KMS-11 (cell line): ENCODE data around the gene AUTS2.
"Not testable (repeated sequence)": the region's sequence is repeated elsewhere in the genome, so short reads cannot be mapped to it uniquely, and the experiment has no call there.

ENCODE experiments used
- H2AFZ ChIP-seq: fragments of 200-600 bp; sonication (generic); 2 replicates; pipeline ENCODE4 v1.6.1; 2016; ENCODE audit warnings: antibody characterized with exemption, mixed run types, low read depth
- H3K27ac ChIP-seq: fragments of 200-600 bp; sonication (generic); 2 replicates; pipeline ENCODE4 v1.6.1; 2016; ENCODE audit warnings: mild to moderate bottlenecking, mixed run types
- H3K27me3 ChIP-seq: fragments of 200-600 bp; sonication (generic); 2 replicates; pipeline ENCODE4 v1.6.1; 2017; ENCODE audit warnings: mild to moderate bottlenecking, low read depth, mixed run types, moderate library complexity; ENCODE audit not compliant: insufficient read depth
- H3K36me3 ChIP-seq: fragments of 200-600 bp; sonication (generic); 2 replicates; pipeline ENCODE4 v1.6.1; 2017; ENCODE audit warnings: mild to moderate bottlenecking, mixed run types; ENCODE audit not compliant: insufficient read depth
- H3K4me1 ChIP-seq: fragments of 200-600 bp; sonication (generic); 2 replicates; pipeline ENCODE4 v1.6.1; 2016; ENCODE audit warnings: mild to moderate bottlenecking, low read depth, mixed run types; ENCODE audit not compliant: poor library complexity, severe bottlenecking
- H3K4me2 ChIP-seq: fragments of 200-600 bp; sonication (generic); 2 replicates; pipeline ENCODE4 v1.7.0; 2016; ENCODE audit warnings: mild to moderate bottlenecking, mixed run types
- H3K4me3 ChIP-seq: fragments of 200-600 bp; sonication (generic); IDR thresholded peaks from 2 replicates; pipeline ENCODE4 v1.6.1; 2017; ENCODE audit warnings: low read depth, low read length, mixed read lengths; ENCODE audit not compliant: insufficient read depth
- H3K79me2 ChIP-seq: fragments of 200-600 bp; sonication (generic); 2 replicates; pipeline ENCODE4 v1.6.1; 2016; ENCODE audit warnings: low read depth, mixed run types; ENCODE audit not compliant: insufficient read depth
- H3K9ac ChIP-seq: fragments of 200-600 bp; sonication (generic); 2 replicates; pipeline ENCODE4 v1.6.1; 2016; ENCODE audit warnings: mild to moderate bottlenecking, mixed run types
- H4K20me1 ChIP-seq: fragments of 200-600 bp; sonication (generic); 2 replicates; pipeline ENCODE4 v1.6.1; 2016; ENCODE audit warnings: mild to moderate bottlenecking, mixed run types; ENCODE audit not compliant: insufficient read depth
- CTCF ChIP-seq: fragments of 200-600 bp; sonication (generic); conservative IDR thresholded peaks from 2 replicates; pipeline ENCODE4 v1.6.1; 2017; ENCODE audit warnings: low read depth, mild to moderate bottlenecking, antibody characterized with exemption, low read length, moderate library complexity, mixed read lengths

Gene AUTS2

GRCh38 chr7:69778138-69778537 lies 179.9 kb downstream of the AUTS2 start:
- Histone ChIP-seq H3K27me3 (no peaks in the 10 kb centered on the region; the same call in 1 of the 2 replicates), H3K9ac (no peak overlapping the region), H4K20me1 (no peaks in the 10 kb centered on the region), H3K4me3 (no peak overlapping the region), H3K79me2 (no peaks in the 10 kb centered on the region), H3K4me2 (no peak overlapping the region), H3K4me1 (peaks cover 16% of the 10 kb centered on the region), H3K36me3 (no peaks in the 10 kb centered on the region), H3K27ac (no peak overlapping the region), H2AFZ (no peak overlapping the region)
- no peak for TF ChIP-seq CTCF

- no peaks in the 10 kb centered on the region for H3K79me2 ChIP-seq
- no peak overlapping the region for H2AFZ ChIP-seq
- peak overlapping the region; percentile 3; the same call in 1 of the 2 replicates for H3K4me2 ChIP-seq
- H3K27me3 ChIP-seq: no peaks in the 10 kb centered on the region; the same call in 1 of the 2 replicates
- peaks cover 16% of the 10 kb centered on the region for H3K4me1 ChIP-seq
- H3K27ac ChIP-seq: no peak overlapping the region
- H3K36me3 ChIP-seq: no peaks in the 10 kb centered on the region
- H3K9ac ChIP-seq: no peak overlapping the region
- no peak for TF ChIP-seq CTCF
- no peak overlapping the region for H3K4me3 ChIP-seq
- H4K20me1 ChIP-seq: no peaks in the 10 kb centered on the region
Measured at GRCh38 chr7:69780379-69780778, 182.1 kb downstream of the AUTS2 start.

GRCh38 chr7:69781412-69781846 lies 183.2 kb downstream of the AUTS2 start:
- Histone ChIP-seq H3K4me2 (no peak overlapping the region), H3K27ac (no peak overlapping the region), H3K79me2 (no peaks in the 10 kb centered on the region), H3K4me1 (peaks cover 17% of the 10 kb centered on the region), H4K20me1 (no peaks in the 10 kb centered on the region), H3K27me3 (no peaks in the 10 kb centered on the region; the same call in 1 of the 2 replicates), H3K36me3 (no peaks in the 10 kb centered on the region), H3K9ac (no peak overlapping the region), H2AFZ (no peak overlapping the region), H3K4me3 (no peak overlapping the region)
- no peak for TF ChIP-seq CTCF

GRCh38 chr7:69782917-69783684 lies 184.8 kb downstream of the AUTS2 start:
- no peak overlapping the region for H3K27ac ChIP-seq
- no peaks in the 10 kb centered on the region for H4K20me1 ChIP-seq
- no peak for TF ChIP-seq CTCF
- H3K9ac ChIP-seq: no peak overlapping the region
- peaks cover 26% of the 10 kb centered on the region for H3K4me1 ChIP-seq
- H3K4me3 ChIP-seq: no peak overlapping the region
- H3K36me3 ChIP-seq: no peaks in the 10 kb centered on the region
- no peak overlapping the region for H2AFZ ChIP-seq
- H3K79me2 ChIP-seq: no peaks in the 10 kb centered on the region
- H3K27me3 ChIP-seq: no peaks in the 10 kb centered on the region; the same call in 1 of the 2 replicates
- no peak overlapping the region for H3K4me2 ChIP-seq

- not testable (repeated sequence) for H3K9ac ChIP-seq, H2AFZ ChIP-seq, H3K4me2 ChIP-seq, H4K20me1 ChIP-seq, H3K36me3 ChIP-seq, H3K79me2 ChIP-seq, H3K27ac ChIP-seq, H3K4me3 ChIP-seq, H3K27me3 ChIP-seq
- peaks cover 11% of the 10 kb centered on the region for H3K4me1 ChIP-seq
Measured at GRCh38 chr7:69786130-69786529, 187.9 kb downstream of the AUTS2 start.
